Measurements from ENCODE around the gene CAMTA1.

Gene CAMTA1

GRCh38 chr1:6963912-6964307 is 178.7 kb downstream of the CAMTA1 start:
- TF ChIP-seq, protein P1, sequence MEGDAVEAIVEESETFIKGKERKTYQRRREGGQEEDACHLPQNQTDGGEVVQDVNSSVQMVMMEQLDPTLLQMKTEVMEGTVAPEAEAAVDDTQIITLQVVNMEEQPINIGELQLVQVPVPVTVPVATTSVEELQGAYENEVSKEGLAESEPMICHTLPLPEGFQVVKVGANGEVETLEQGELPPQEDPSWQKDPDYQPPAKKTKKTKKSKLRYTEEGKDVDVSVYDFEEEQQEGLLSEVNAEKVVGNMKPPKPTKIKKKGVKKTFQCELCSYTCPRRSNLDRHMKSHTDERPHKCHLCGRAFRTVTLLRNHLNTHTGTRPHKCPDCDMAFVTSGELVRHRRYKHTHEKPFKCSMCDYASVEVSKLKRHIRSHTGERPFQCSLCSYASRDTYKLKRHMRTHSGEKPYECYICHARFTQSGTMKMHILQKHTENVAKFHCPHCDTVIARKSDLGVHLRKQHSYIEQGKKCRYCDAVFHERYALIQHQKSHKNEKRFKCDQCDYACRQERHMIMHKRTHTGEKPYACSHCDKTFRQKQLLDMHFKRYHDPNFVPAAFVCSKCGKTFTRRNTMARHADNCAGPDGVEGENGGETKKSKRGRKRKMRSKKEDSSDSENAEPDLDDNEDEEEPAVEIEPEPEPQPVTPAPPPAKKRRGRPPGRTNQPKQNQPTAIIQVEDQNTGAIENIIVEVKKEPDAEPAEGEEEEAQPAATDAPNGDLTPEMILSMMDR (IDR thresholded peaks at IDR 0.05; ENCODE audit: low read depth, low read length, missing control alignments) = no peak
- DNase-seq (ENCODE audit: low read depth) = no peak
- H3K4me3 ChIP-seq (ENCODE audit: low read depth, low read length) = no peak overlapping the region

- TF ChIP-seq, protein P1 (IDR thresholded peaks at IDR 0.05; ENCODE audit: low read depth, low read length, missing control alignments) = no peak
- DNase-seq (ENCODE audit: low read depth) = no peak
- no peak overlapping the region for H3K4me3 ChIP-seq (ENCODE audit: low read depth, low read length)
These were observed 180.1 kb downstream of the CAMTA1 start for GRCh38 chr1:6965083-6965934.

GRCh38 chr1:6965935-6966241 is 180.6 kb downstream of the CAMTA1 start:
- H3K4me3 ChIP-seq (ENCODE audit: low read depth, low read length) = no peak overlapping the region
- TF ChIP-seq, protein P1 (IDR thresholded peaks at IDR 0.05; ENCODE audit: low read depth, low read length, missing control alignments) = no peak
- no peak for DNase-seq (ENCODE audit: low read depth)

DNA sequence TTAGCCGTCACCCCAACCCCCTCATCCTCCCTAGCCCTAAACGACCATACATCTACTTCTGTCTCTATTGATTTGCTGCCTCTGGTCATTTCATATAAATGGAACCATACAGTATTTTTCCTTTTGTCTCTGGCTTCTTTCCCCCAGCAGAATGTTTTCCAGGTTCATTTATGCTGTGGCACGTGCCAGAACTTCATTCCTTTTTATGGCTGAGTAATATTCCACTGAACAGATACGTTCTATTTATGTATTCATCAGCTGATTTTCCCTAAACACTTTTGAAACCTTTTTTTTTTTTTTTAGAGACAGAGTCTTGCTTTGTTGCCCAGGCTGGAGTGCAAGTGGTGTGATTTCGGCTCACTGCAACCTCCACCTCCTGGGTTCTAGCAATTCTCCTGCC is 181.1 kb downstream of the CAMTA1 start:
- TF ChIP-seq, protein P1 (IDR thresholded peaks at IDR 0.05; ENCODE audit: low read depth, low read length, missing control alignments) = no peak
- H3K4me3 ChIP-seq (ENCODE audit: low read depth, low read length) = no peak overlapping the region
- no peak for DNase-seq (ENCODE audit: low read depth)

DNA sequence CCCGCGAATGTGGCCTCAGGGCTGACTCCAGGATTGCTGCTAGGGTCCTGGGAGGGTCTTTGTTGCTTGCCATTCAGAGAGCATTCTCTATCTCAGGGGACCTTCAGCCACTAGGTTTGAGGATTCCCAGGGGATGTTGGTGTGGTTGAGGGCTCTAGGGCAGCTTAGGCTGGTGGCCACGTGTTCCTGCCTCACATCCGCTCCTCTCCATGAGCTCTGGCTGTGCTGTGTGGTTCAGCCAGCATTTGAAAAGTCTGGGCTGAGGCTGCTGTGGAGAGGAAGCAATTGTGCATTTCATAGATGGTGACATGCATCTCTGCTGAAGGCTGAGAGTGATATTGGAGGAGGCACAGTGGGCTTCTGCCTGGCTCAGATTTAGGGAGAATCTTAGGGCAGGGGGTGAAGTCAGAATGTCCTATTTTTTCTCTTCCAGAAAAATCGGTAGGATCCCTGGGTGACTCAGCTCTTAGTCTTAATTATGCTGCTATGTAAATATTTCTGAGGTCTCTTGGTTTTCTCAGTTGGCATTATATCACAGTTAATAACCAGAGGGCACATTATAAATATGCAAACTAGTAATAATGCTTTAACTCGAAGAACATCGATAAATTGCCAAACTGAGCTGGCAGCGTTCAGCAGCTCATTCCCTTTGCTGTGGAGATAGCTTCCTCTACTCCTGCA is 182.3 kb downstream of the CAMTA1 start:
- DNase-seq (ENCODE audit: low read depth) = no peak
- TF ChIP-seq, protein P1 (IDR thresholded peaks at IDR 0.05; ENCODE audit: low read depth, low read length, missing control alignments) = no peak
- H3K4me3 ChIP-seq (ENCODE audit: low read depth, low read length) = no peak overlapping the region

GRCh38 chr1:6969106-6969505 is 183.9 kb downstream of the CAMTA1 start:
- TF ChIP-seq, protein P1 (IDR thresholded peaks at IDR 0.05; ENCODE audit: low read depth, low read length, missing control alignments) = no peak
- H3K4me3 ChIP-seq (ENCODE audit: low read depth, low read length) = no peak overlapping the region
- DNase-seq (ENCODE audit: low read depth) = no peak

Measured in GM12864 (cell line).